DOHH2 (cell line): Measurements from ENCODE around the gene AMTN.

Experiments
- H3F3A ChIP-seq: fragments of 200-600 bp; sonication (generic), shearing (Covaris generic); 2 replicates; pipeline ENCODE4 v1.6.0; 2016; ENCODE audit warnings: antibody characterized with exemption, mild to moderate bottlenecking; ENCODE audit not compliant: control insufficient read depth, insufficient read depth
- H3K27ac ChIP-seq: fragments of 200-600 bp; sonication (generic); 2 replicates; pipeline ENCODE4 v1.5.1; 2014; ENCODE audit warnings: low read depth, mild to moderate bottlenecking, low read length, moderate library complexity
- H3K27me3 ChIP-seq: fragments of 200-600 bp; sonication (generic); 2 replicates; pipeline ENCODE4 v1.6.1; 2014; ENCODE audit warnings: mild to moderate bottlenecking, low read length, mixed read lengths; ENCODE audit not compliant: control insufficient read depth
- H3K36me3 ChIP-seq: fragments of 200-600 bp; sonication (generic); 2 replicates; pipeline ENCODE4 v1.6.1; 2014; ENCODE audit warnings: mild to moderate bottlenecking, low read length, moderate library complexity, mixed read lengths; ENCODE audit not compliant: control insufficient read depth
- H3K4me1 ChIP-seq: fragments of 200-600 bp; sonication (generic); 2 replicates; pipeline ENCODE4 v1.6.1; 2014; ENCODE audit warnings: mild to moderate bottlenecking, low read length, mixed read lengths; ENCODE audit not compliant: control insufficient read depth
- H3K4me2 ChIP-seq: fragments of 200-600 bp; sonication (generic); 2 replicates; pipeline ENCODE4 v1.6.0; 2014; ENCODE audit warnings: mild to moderate bottlenecking, low read length, moderate library complexity
- H3K4me3 ChIP-seq: fragments of 200-600 bp; sonication (generic); 2 replicates; pipeline ENCODE4 v1.5.1; 2014; ENCODE audit warnings: mild to moderate bottlenecking, low read length, mixed read lengths
- H3K79me2 ChIP-seq: fragments of 200-600 bp; sonication (generic); 2 replicates; pipeline ENCODE4 v1.6.1; 2014; ENCODE audit warnings: mild to moderate bottlenecking, low read length, mixed read lengths; ENCODE audit not compliant: control insufficient read depth
- H3K9me2 ChIP-seq: fragments of 200-600 bp; sonication (generic); replicated peaks from 2 replicates; pipeline ENCODE4 v1.6.1; 2014; ENCODE audit warnings: mild to moderate bottlenecking, low read length, mixed read lengths; ENCODE audit not compliant: control insufficient read depth
- H3K9me3 ChIP-seq: fragments of 200-600 bp; sonication (generic); 2 replicates; pipeline ENCODE4 v1.6.1; 2014; ENCODE audit warnings: antibody characterized with exemption, low read length, mixed read lengths; ENCODE audit not compliant: control insufficient read depth, insufficient read depth
- H4K20me1 ChIP-seq: fragments of 200-600 bp; sonication (generic); 2 replicates; pipeline ENCODE4 v1.6.0; 2014; ENCODE audit warnings: low read depth, mild to moderate bottlenecking, antibody characterized with exemption, low read length, moderate library complexity; ENCODE audit not compliant: control insufficient read depth, insufficient read depth
- EZH2phosphoT487 ChIP-seq: fragments of 200-600 bp; sonication (generic); IDR thresholded peaks from 2 replicates; pipeline ENCODE4 v1.6.1; 2017; ENCODE audit warnings: borderline replicate concordance, mild to moderate bottlenecking, antibody characterized with exemption, low read length, moderate library complexity, mixed read lengths
- TF ChIP-seq, protein P1 (sequence below): fragments of 200-600 bp; sonication (generic); IDR thresholded peaks from one replicate; pipeline ENCODE4 v1.5.1; 2014; ENCODE audit warnings: antibody characterized with exemption, mild to moderate bottlenecking, low read depth, low read length; ENCODE audit not compliant: poor library complexity, severe bottlenecking

AMTN gene

GRCh38 chr4:70518269-70518668 is at the start of gene AMTN:
Gene AMTN (plus strand): TSS chr4:70518569. CDS start chr4:70518778, 209 bp downstream.
- H3K27ac ChIP-seq, result no peak within 1 kb of the TSS
- H3K4me2 ChIP-seq, result no peak within 1 kb of the TSS
- H3K9me3 ChIP-seq, result no peaks in the 10 kb centered on the region
- H3K79me2 ChIP-seq, result no peaks in the 10 kb centered on the region
- no peak within 1 kb of the TSS for H3K4me3 ChIP-seq
- TF ChIP-seq, protein P1, sequence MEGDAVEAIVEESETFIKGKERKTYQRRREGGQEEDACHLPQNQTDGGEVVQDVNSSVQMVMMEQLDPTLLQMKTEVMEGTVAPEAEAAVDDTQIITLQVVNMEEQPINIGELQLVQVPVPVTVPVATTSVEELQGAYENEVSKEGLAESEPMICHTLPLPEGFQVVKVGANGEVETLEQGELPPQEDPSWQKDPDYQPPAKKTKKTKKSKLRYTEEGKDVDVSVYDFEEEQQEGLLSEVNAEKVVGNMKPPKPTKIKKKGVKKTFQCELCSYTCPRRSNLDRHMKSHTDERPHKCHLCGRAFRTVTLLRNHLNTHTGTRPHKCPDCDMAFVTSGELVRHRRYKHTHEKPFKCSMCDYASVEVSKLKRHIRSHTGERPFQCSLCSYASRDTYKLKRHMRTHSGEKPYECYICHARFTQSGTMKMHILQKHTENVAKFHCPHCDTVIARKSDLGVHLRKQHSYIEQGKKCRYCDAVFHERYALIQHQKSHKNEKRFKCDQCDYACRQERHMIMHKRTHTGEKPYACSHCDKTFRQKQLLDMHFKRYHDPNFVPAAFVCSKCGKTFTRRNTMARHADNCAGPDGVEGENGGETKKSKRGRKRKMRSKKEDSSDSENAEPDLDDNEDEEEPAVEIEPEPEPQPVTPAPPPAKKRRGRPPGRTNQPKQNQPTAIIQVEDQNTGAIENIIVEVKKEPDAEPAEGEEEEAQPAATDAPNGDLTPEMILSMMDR, result no peak
- TF ChIP-seq EZH2phosphoT487, result no peak
- no peaks in the 10 kb centered on the region for H3K27me3 ChIP-seq
- H4K20me1 ChIP-seq, result no peaks in the 10 kb centered on the region
- H3K4me1 ChIP-seq, result no peaks in the 10 kb centered on the region
- no peaks in the 10 kb centered on the region for H3K9me2 ChIP-seq
- H3K36me3 ChIP-seq, result no peaks in the 10 kb centered on the region
- H3F3A ChIP-seq, result no peaks in the 10 kb centered on the region

DNA sequence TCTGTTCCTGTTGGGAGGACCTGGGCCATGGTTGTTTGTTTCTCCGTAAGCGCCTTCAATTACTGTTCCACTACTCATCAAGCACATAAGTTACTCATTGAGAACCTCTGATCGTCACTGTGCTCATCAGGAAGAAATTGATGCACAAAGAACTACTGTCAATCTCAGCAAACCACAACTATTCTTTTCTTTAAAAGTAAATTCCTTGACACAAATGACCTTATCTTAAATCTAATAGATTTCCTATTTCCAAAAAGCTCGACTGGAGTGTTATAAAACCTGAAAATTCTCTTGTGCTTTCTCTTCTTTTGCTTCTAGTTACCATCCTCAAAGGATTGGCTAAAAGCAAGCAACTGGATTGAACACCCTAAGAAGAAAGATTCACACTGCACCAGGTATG is 46.5 kb upstream of the AMTN start, which contains the start of gene MUC7:
TSS of gene MUC7 (plus strand) at position 301 of the 400 bp plus-strand sequence. CDS start 1,825 bp downstream, outside the sequence.
- TF ChIP-seq, protein P1, result no peak
- no peaks in the 10 kb centered on the region for H3F3A ChIP-seq
- H3K4me3 ChIP-seq, result no peak within 1 kb of the TSS
- H3K27me3 ChIP-seq, result no peaks in the 10 kb centered on the region
- no peaks in the 10 kb centered on the region for H3K79me2 ChIP-seq
- H4K20me1 ChIP-seq, result no peaks in the 10 kb centered on the region
- H3K4me2 ChIP-seq, result no peak within 1 kb of the TSS
- H3K4me1 ChIP-seq, result no peaks in the 10 kb centered on the region
- H3K9me2 ChIP-seq, result no peaks in the 10 kb centered on the region
- no peak within 1 kb of the TSS for H3K27ac ChIP-seq
- H3K9me3 ChIP-seq, result no peaks in the 10 kb centered on the region
- no peaks in the 10 kb centered on the region for H3K36me3 ChIP-seq

DNA sequence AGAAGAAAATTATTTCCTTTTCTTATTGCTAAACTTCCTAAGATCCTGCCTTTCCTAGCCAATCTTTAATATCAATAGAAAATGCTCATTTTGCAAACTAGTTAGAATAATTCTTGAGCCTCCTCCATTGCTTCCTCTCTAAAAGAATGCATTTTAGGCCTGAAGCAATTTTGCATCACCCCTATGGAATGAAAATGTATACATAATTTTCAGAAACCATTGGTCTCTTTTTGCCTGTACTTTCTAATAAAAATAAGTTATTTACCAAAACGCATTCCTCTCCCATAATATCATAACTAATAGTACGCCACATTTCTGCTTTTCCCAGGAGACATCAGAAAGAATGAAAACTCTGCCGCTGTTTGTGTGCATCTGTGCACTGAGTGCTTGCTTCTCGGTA is 44.7 kb upstream of the AMTN start:
- H3K9me2 ChIP-seq, result no peaks in the 10 kb centered on the region
- no peak overlapping the region for H3K27ac ChIP-seq
- H3K27me3 ChIP-seq, result no peaks in the 10 kb centered on the region
- no peak overlapping the region for H3K4me2 ChIP-seq
- H3F3A ChIP-seq, result no peaks in the 10 kb centered on the region
- no peaks in the 10 kb centered on the region for H3K9me3 ChIP-seq
- H3K4me3 ChIP-seq, result no peak overlapping the region
- H4K20me1 ChIP-seq, result no peaks in the 10 kb centered on the region
- no peaks in the 10 kb centered on the region for H3K4me1 ChIP-seq
- TF ChIP-seq, protein P1, result no peak
- TF ChIP-seq EZH2phosphoT487, result no peak
- no peaks in the 10 kb centered on the region for H3K79me2 ChIP-seq
- no peaks in the 10 kb centered on the region for H3K36me3 ChIP-seq
